ENCODE results near the gene C1orf94.

Gene C1orf94

GRCh38 chr1:34245967-34246366 is 69.3 kb downstream of the C1orf94 start:
- Histone ChIP-seq H3K9me3 (ENCODE audit: insufficient read depth, low read length) (no peaks in the 10 kb centered on the region), H3K4me1 (ENCODE audit: low read length) (no peaks in the 10 kb centered on the region), H3K79me2 (ENCODE audit: low read length) (no peaks in the 10 kb centered on the region), H3K9ac (ENCODE audit: low read length) (no peak overlapping the region), H3K4me2 (ENCODE audit: low read length) (no peak overlapping the region), H3K4me3 (ENCODE audit: low read length) (no peak overlapping the region), H3K36me3 (replicated peaks; ENCODE audit: low read depth, low read length) (no peaks in the 10 kb centered on the region), H3K27ac (ENCODE audit: low read length) (no peak overlapping the region), H2AFZ (ENCODE audit: low read depth, low read length) (no peak overlapping the region), H4K20me1 (ENCODE audit: insufficient read depth, low read length) (no peaks in the 10 kb centered on the region), H3K27me3 (ENCODE audit: low read depth, low read length) (no peaks in the 10 kb centered on the region)
- no peak for TF ChIP-seq EZH2phosphoT487 (IDR thresholded peaks at IDR 0.05; ENCODE audit: low read depth)
- no peak for TF ChIP-seq CTCF (IDR thresholded peaks at IDR 0.05; ENCODE audit: low read depth, low read length)

DNA sequence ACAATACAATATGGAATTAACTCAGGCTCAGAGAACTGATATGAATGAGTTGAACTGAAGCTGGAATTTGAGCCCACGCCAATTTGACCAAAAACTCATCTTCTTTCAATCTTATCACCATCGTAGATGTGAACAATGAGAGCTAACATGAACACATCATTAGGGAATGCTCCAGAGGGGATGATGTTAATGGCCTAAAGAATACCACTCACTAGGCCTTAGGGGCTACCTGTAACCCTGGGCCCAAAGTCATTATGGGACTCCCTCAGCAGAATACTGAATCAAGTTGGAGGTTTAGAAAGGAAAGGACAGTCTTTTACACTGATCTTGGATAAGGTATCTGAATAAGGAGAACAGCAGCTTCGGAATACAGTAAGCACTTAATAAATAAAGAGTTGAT is 73.6 kb downstream of the C1orf94 start:
- H2AFZ ChIP-seq (ENCODE audit: low read depth, low read length), result no peak overlapping the region
- no peaks in the 10 kb centered on the region for H3K9me3 ChIP-seq (ENCODE audit: insufficient read depth, low read length)
- TF ChIP-seq CTCF (IDR thresholded peaks at IDR 0.05; ENCODE audit: low read depth, low read length) (no peak), EZH2phosphoT487 (IDR thresholded peaks at IDR 0.05; ENCODE audit: low read depth) (no peak)
- no peak overlapping the region for H3K4me3 ChIP-seq (ENCODE audit: low read length)
- no peaks in the 10 kb centered on the region for H3K4me1 ChIP-seq (ENCODE audit: low read length)
- no peaks in the 10 kb centered on the region for H4K20me1 ChIP-seq (ENCODE audit: insufficient read depth, low read length)
- no peak overlapping the region for H3K4me2 ChIP-seq (ENCODE audit: low read length)
- H3K9ac ChIP-seq (ENCODE audit: low read length), result no peak overlapping the region
- H3K27me3 ChIP-seq (ENCODE audit: low read depth, low read length), result no peaks in the 10 kb centered on the region
- H3K79me2 ChIP-seq (ENCODE audit: low read length), result no peaks in the 10 kb centered on the region
- H3K27ac ChIP-seq (ENCODE audit: low read length), result no peak overlapping the region
- H3K36me3 ChIP-seq (replicated peaks; ENCODE audit: low read depth, low read length), result no peaks in the 10 kb centered on the region

GRCh38 chr1:34262023-34262853 is 85.5 kb downstream of the C1orf94 start:
- no peak overlapping the region for H2AFZ ChIP-seq (ENCODE audit: low read depth, low read length)
- H3K4me2 ChIP-seq (ENCODE audit: low read length), result no peak overlapping the region
- TF ChIP-seq EZH2phosphoT487 (IDR thresholded peaks at IDR 0.05; ENCODE audit: low read depth), result no peak
- no peak for TF ChIP-seq CTCF (IDR thresholded peaks at IDR 0.05; ENCODE audit: low read depth, low read length)
- H3K9me3 ChIP-seq (ENCODE audit: insufficient read depth, low read length), result no peaks in the 10 kb centered on the region
- no peaks in the 10 kb centered on the region for H4K20me1 ChIP-seq (ENCODE audit: insufficient read depth, low read length)
- H3K79me2 ChIP-seq (ENCODE audit: low read length), result no peaks in the 10 kb centered on the region
- peaks cover 14% of the 10 kb centered on the region for H3K4me1 ChIP-seq (ENCODE audit: low read length)
- H3K4me3 ChIP-seq (ENCODE audit: low read length), result no peak overlapping the region
- no peaks in the 10 kb centered on the region for H3K27me3 ChIP-seq (ENCODE audit: low read depth, low read length)
- H3K27ac ChIP-seq (ENCODE audit: low read length), result no peak overlapping the region
- no peak overlapping the region for H3K9ac ChIP-seq (ENCODE audit: low read length)
- no peaks in the 10 kb centered on the region for H3K36me3 ChIP-seq (replicated peaks; ENCODE audit: low read depth, low read length)

- H3K27ac ChIP-seq (ENCODE audit: low read length), result no peak overlapping the region
- peaks cover 15% of the 10 kb centered on the region for H3K4me1 ChIP-seq (ENCODE audit: low read length)
- H3K36me3 ChIP-seq (replicated peaks; ENCODE audit: low read depth, low read length), result no peaks in the 10 kb centered on the region
- TF ChIP-seq EZH2phosphoT487 (IDR thresholded peaks at IDR 0.05; ENCODE audit: low read depth) (no peak), CTCF (IDR thresholded peaks at IDR 0.05; ENCODE audit: low read depth, low read length) (no peak)
- H3K4me2 ChIP-seq (ENCODE audit: low read length), result no peak overlapping the region
- H2AFZ ChIP-seq (ENCODE audit: low read depth, low read length), result no peak overlapping the region
- H3K4me3 ChIP-seq (ENCODE audit: low read length), result no peak overlapping the region
- no peak overlapping the region for H3K9ac ChIP-seq (ENCODE audit: low read length)
- no peaks in the 10 kb centered on the region for H3K79me2 ChIP-seq (ENCODE audit: low read length)
- H4K20me1 ChIP-seq (ENCODE audit: insufficient read depth, low read length), result no peaks in the 10 kb centered on the region
- no peaks in the 10 kb centered on the region for H3K9me3 ChIP-seq (ENCODE audit: insufficient read depth, low read length)
- no peaks in the 10 kb centered on the region for H3K27me3 ChIP-seq (ENCODE audit: low read depth, low read length)
These were observed 86.2 kb downstream of the C1orf94 start for GRCh38 chr1:34262921-34263320.

Measured in OCI-LY3 (cell line).